Fibroblast of mammary gland (primary cell): ENCODE data around the gene STAG3.
"Not testable (repeated sequence)": the region's sequence is repeated elsewhere in the genome, so short reads cannot be mapped to it uniquely, and the experiment has no call there.

Experiments
- DNase-seq: peaks from one replicate; pipeline ENCODE4 v3.0.0-alpha.2; 2010; ENCODE audit warnings: low read depth
- H3K4me3 ChIP-seq: 2 replicates; pipeline ENCODE4 v1.5.1; 2011; ENCODE audit warnings: low read depth, mild to moderate bottlenecking, low read length, moderate library complexity; ENCODE audit not compliant: control insufficient read depth
- CTCF ChIP-seq: conservative IDR thresholded peaks from 2 replicates; pipeline ENCODE4 v1.5.1; 2011; ENCODE audit warnings: low read depth, low read length, inconsistent platforms; ENCODE audit not compliant: control insufficient read depth, insufficient read depth

The STAG3 gene

GRCh38 chr7:100177045-100178001, at the start of gene STAG3, which contains the start of gene GPC2:
Gene STAG3 (plus strand): TSS chr7:100177918. CDS start chr7:100180557, 2,639 bp downstream.
Gene GPC2 (minus strand): TSS chr7:100177381. CDS start chr7:100177199, 182 bp downstream.
- TF ChIP-seq CTCF: no peak
- peak; percentile 93 for DNase-seq
- peak within 1 kb of the TSS; percentile 66 for H3K4me3 ChIP-seq

DNA sequence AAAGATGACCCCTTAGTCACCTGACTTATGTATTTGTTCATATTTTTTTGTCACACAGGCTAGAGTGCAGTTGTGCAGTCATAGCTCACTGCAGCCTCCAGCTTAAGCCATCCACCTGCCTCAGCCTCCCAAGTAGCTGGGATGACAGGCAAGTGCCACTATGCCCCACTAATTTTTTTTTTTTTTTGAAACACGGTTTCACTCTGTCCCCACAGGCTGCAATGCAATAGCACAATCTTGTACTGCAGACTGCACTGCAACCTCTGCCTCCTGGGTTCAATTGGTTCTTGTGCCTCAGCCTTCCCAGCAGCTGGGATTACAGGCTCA, 49.1 kb upstream of the STAG3 start:
- no peak for TF ChIP-seq CTCF
- DNase-seq: no peak
- no peak overlapping the region for H3K4me3 ChIP-seq

DNA sequence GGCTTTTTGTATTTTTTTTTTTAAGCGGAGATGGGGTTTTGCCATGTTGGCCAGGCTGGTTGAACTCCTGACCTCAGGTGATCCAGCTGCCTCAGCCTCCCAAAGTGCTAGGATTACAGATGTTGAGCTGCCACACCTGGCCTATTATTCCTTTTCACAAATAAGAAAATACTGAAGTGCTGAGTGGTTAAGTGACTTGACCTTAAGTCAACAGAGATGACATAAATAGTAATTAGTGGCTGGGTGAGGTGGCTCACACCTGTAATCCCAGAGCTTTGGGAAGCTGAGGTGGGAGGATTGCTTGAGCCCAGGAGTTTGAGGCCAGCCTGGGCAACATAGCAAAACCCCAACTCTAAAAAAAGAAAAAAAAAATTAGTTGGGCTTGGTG, 47.5 kb upstream of the STAG3 start:
- DNase-seq, H3K4me3 ChIP-seq: not testable (repeated sequence)

DNA sequence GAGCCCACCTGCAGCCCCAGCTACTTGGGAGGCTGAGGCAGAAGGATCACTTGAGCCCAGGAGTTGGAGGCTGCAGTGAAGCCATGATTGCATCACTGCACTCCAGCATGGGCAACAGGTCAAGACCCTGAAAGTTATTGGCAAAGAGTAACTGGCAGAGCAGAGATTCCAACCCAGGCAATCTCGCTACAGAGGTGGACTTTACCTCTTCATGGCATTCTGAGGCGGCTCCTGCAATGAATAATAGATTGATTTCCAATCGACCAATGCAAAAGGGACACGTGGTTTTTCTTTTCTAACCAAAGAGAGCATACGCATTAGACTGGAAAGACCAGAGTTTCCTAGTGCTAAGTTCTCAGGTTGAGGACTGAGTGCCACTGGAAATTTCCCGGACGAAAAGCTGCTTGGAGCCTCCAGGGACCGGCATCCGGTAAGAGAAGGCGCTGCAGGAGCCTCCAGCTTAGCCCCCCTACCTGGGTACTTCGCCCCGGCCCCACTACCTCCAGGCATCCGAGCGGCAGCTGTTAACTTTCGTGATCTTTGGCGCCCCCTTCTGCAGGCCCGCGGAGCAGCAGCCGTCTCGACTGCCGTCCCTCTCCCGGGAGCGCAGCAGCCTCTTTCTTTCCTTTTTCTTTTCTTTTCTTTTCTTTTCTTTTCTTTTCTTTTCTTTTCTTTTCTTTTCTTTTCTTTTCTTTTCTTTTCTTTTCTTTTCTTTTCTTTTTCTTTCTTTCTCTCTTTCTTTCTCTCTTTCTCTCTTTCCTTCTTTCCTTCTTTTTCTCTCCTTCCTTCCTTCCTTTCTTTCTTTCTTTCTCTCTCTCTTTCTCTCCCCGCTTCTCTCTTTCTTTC, 46.9 kb upstream of the STAG3 start:
- no peak overlapping the region for H3K4me3 ChIP-seq
- peak; percentile 62 for TF ChIP-seq CTCF
- DNase-seq: peak; percentile 40

- no peak overlapping the region for H3K4me3 ChIP-seq
- no peak for TF ChIP-seq CTCF
- DNase-seq: no peak
Measured at GRCh38 chr7:100132126-100132525, 45.6 kb upstream of the STAG3 start.

DNA sequence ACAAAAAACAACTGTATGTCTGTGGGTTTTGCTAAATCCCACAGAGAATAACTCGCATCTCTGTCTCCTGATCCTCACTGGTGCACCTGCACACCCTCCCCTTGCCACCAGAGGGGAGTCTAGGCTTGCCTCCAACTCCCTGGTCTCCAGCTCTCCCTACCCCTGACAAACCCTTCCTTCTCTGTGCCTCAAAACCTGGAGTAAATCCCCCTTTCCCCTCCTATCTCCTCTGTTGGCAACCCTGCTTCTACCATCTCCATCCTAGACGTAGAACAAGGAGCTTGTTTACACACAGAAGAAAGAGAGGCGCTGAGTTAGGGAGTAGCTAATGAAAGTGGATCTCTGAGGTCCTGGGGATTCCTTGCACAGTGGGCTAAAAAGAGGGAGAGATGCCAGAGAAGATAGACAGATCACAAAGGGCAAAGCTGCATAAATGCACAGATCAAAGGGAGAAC, 45.0 kb upstream of the STAG3 start:
- H3K4me3 ChIP-seq: no peak overlapping the region
- peak; percentile 96 for TF ChIP-seq CTCF
- DNase-seq: peak; percentile 66
